Measurements from ENCODE around the gene HLA-E. TPM values are rescaled to one million over a fixed set of nuclear protein-coding genes. Genes with fewer than 3 reads are reported as not detected.
A peak's percentile ranks its signal among the peaks of the same experiment; 100 is the strongest.

HLA-E gene
- total RNA-seq, 1 donor from 2014 or later: 215 TPM

GRCh38 chr6:30541515-30542403 is 52.5 kb downstream of the HLA-E start:
- DNase-seq (ENCODE audit: low read depth) (peak; percentile 83), FAIRE-seq (no peak)
- peak overlapping the region; percentile 8 for H3K4me3 ChIP-seq (ENCODE audit: low read depth, low read length)

DNA sequence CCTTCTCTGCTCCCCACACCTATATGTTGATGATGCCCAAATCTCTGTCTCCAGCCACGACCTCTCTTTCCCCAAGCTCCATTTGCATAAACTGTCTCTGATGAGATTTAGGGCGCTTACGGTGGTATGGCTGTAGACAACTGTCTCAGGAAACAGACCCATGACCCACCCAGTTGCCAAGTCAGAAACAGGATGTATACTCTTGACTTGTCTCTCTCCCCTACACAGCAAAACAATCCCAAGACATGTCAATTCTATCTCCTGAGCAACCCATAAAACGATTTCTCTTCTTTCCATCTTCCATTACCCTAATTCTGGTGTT is 53.1 kb downstream of the HLA-E start:
- FAIRE-seq (no peak), DNase-seq (ENCODE audit: low read depth) (no peak)
- no peak overlapping the region for H3K4me3 ChIP-seq (ENCODE audit: low read depth, low read length)
- no peak for TF ChIP-seq CTCF (IDR thresholded peaks at IDR 0.05; ENCODE audit: insufficient read depth, low read length, severe bottlenecking)
- peaks cover 1% of the 10 kb centered on the region for H3K36me3 ChIP-seq (ENCODE audit: control insufficient read depth, insufficient read depth, low read length)
- H3K27me3 ChIP-seq (ENCODE audit: control insufficient read depth, insufficient read depth, low read length): no peaks in the 10 kb centered on the region

More at GRCh38 chr6:30541515-30542403, 52.5 kb downstream of the HLA-E start:
- TF ChIP-seq CTCF (IDR thresholded peaks at IDR 0.05; ENCODE audit: insufficient read depth, low read length, severe bottlenecking): peak; percentile 92
- no peaks in the 10 kb centered on the region for H3K27me3 ChIP-seq (ENCODE audit: control insufficient read depth, insufficient read depth, low read length)
- H3K36me3 ChIP-seq (ENCODE audit: control insufficient read depth, insufficient read depth, low read length): peaks cover 1% of the 10 kb centered on the region

- DNase-seq (ENCODE audit: low read depth) (no peak), FAIRE-seq (no peak)
- no peak for TF ChIP-seq CTCF (IDR thresholded peaks at IDR 0.05; ENCODE audit: insufficient read depth, low read length, severe bottlenecking)
- H3K27me3 ChIP-seq (ENCODE audit: control insufficient read depth, insufficient read depth, low read length): no peaks in the 10 kb centered on the region
- peaks cover 1% of the 10 kb centered on the region for H3K36me3 ChIP-seq (ENCODE audit: control insufficient read depth, insufficient read depth, low read length)
- no peak overlapping the region for H3K4me3 ChIP-seq (ENCODE audit: low read depth, low read length)
These were observed 53.6 kb downstream of the HLA-E start for GRCh38 chr6:30542915-30543314.

Other genes with a start within 250 kb of the HLA-E start
- 8.4 and 11.1 TPM in 2 replicates for gene TRIM39, start 162.6 kb upstream of the HLA-E start, total RNA-seq
- 29.0 and 45.2 TPM in 2 replicates for gene RPP21, start 144.4 kb upstream of the HLA-E start, total RNA-seq
- 21.9 and 35.2 TPM in 2 replicates for gene GNL1, start 67.0 kb downstream of the HLA-E start, total RNA-seq
- 1.9 and 2.1 TPM in 2 replicates for gene PRR3, start 67.8 kb downstream of the HLA-E start, total RNA-seq
- gene ABCF1, start 81.9 kb downstream of the HLA-E start, total RNA-seq: 31.9 and 35.1 TPM in 2 replicates
- gene PPP1R10, start 127.7 kb downstream of the HLA-E start, total RNA-seq: 10.5 and 18.3 TPM in 2 replicates
- 62.1 and 64.0 TPM in 2 replicates for gene MRPS18B, start 128.3 kb downstream of the HLA-E start, total RNA-seq
- gene ATAT1, start 137.4 kb downstream of the HLA-E start, total RNA-seq: 1.8 and 2.9 TPM in 2 replicates
- gene C6orf136, start 157.6 kb downstream of the HLA-E start, total RNA-seq: 1.8 and 2.7 TPM in 2 replicates
- gene DHX16, start 183.5 kb downstream of the HLA-E start, total RNA-seq: 38.4 and 44.3 TPM in 2 replicates
- gene PPP1R18, start 197.1 kb downstream of the HLA-E start, total RNA-seq: 26.0 and 32.6 TPM in 2 replicates
- 0.26 and 0.51 TPM in 2 replicates for gene NRM, start 201.5 kb downstream of the HLA-E start, total RNA-seq
- gene MDC1, start 227.8 kb downstream of the HLA-E start, total RNA-seq: 2.4 and 2.7 TPM in 2 replicates
- gene TUBB, start 230.8 kb downstream of the HLA-E start, total RNA-seq: 131 and 136 TPM in 2 replicates

Measured in bronchial epithelial cell (primary cell).